CD4-positive, alpha-beta T cell treated with Interferon gamma for 1 hour (primary cell): ENCODE results near the gene ABCC1.
"Not testable (repeated sequence)": the region's sequence is repeated elsewhere in the genome, so short reads cannot be mapped to it uniquely, and the experiment has no call there.

Experiments used
- DNase-seq: peaks from one replicate; pipeline ENCODE4 v3.0.0-alpha.2; 2020

ABCC1 gene

GRCh38 chr16:16086653-16087446 is 137.4 kb downstream of the ABCC1 start:
- no peak for DNase-seq

GRCh38 chr16:16090238-16090637 is 140.8 kb downstream of the ABCC1 start:
- DNase-seq = no peak

GRCh38 chr16:16092925-16093627 is 143.7 kb downstream of the ABCC1 start:
- DNase-seq = no peak

GRCh38 chr16:16093628-16094332 is 144.4 kb downstream of the ABCC1 start:
- DNase-seq = no peak

GRCh38 chr16:16095646-16096045 is 146.2 kb downstream of the ABCC1 start:
- no peak for DNase-seq

- no peak for DNase-seq
Measured at GRCh38 chr16:16096121-16096857, 146.9 kb downstream of the ABCC1 start.

GRCh38 chr16:16096858-16097213 is 147.4 kb downstream of the ABCC1 start:
- DNase-seq = no peak

GRCh38 chr16:16099320-16099719 is 149.9 kb downstream of the ABCC1 start:
- DNase-seq = no peak

- DNase-seq = no peak
Measured at GRCh38 chr16:16100631-16101030, 151.2 kb downstream of the ABCC1 start.

- no peak for DNase-seq
Measured at GRCh38 chr16:16101585-16101984, 152.2 kb downstream of the ABCC1 start.

- DNase-seq = no peak
Measured at GRCh38 chr16:16102738-16103137, 153.3 kb downstream of the ABCC1 start.

GRCh38 chr16:16104132-16104803 is 154.9 kb downstream of the ABCC1 start:
- not testable (repeated sequence) for DNase-seq

- DNase-seq = not testable (repeated sequence)
Measured at GRCh38 chr16:16104804-16105141, 155.4 kb downstream of the ABCC1 start.

GRCh38 chr16:16105646-16106045 is 156.2 kb downstream of the ABCC1 start:
- DNase-seq = no peak

- DNase-seq = no peak
Measured at GRCh38 chr16:16106466-16106865, 157.1 kb downstream of the ABCC1 start.

GRCh38 chr16:16107839-16108238 is 158.4 kb downstream of the ABCC1 start:
- no peak for DNase-seq

GRCh38 chr16:16108759-16109158 is 159.3 kb downstream of the ABCC1 start:
- DNase-seq = no peak

GRCh38 chr16:16109453-16110110 is 160.2 kb downstream of the ABCC1 start:
- no peak for DNase-seq

- DNase-seq = no peak
Measured at GRCh38 chr16:16110111-16110490, 160.7 kb downstream of the ABCC1 start.

GRCh38 chr16:16111639-16112038 is 162.2 kb downstream of the ABCC1 start:
- no peak for DNase-seq

- no peak for DNase-seq
Measured at GRCh38 chr16:16112450-16113053, 163.1 kb downstream of the ABCC1 start.

GRCh38 chr16:16113076-16113475 is 163.7 kb downstream of the ABCC1 start:
- no peak for DNase-seq
